ENCODE results near the gene RABAC1. TPM values are rescaled to one million over a fixed set of nuclear protein-coding genes. Genes with fewer than 3 reads are reported as not detected.

The RABAC1 gene
- total RNA-seq, 1 experiment from 2014 or later: 69.1 TPM

DNA sequence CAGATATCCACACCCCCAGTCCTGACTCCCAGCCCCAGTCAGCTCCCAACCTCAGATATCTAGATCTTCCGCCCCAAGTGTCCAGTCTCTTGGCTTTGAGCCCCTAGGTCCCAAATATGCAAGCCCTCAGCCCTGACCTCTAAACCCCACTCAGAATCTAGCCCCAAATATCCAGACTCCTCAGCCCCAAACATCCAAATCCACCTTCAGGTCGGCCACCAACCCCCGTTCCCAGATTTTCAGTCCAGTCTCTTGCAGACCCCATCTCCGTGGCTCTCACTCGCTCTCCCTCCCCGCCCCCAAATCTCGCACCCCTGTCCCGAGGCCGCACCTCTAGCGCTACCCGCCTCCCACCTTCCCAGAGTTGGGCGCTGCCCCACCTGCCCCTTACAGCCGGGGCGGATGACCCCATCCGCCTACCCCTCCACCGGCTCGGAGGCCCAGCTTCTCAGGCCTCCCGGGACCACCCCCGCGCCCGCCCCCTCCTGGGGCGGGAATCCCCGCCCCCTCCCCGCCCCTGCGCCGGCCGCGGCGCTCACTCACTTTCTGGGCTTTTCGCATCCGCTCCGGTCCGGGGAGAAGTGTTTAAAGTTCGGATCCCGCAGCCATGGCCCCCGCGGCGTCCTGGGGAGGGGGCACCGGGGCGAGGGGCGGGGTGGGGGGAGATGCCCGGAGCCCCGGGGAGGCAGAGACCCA lies 31.5 kb downstream of the RABAC1 start:
- in situ Hi-C loops (cut with HindIII; ENCODE audit: low pct_unique_long_range_greater_than_20kb, low sequenced_read_pairs) (no loop called here), intact Hi-C loops (cut with micrococcal nuclease; ENCODE audit: unreplicated experiment) (no loop called here)
- DNase-seq (ENCODE audit: low read depth, low spot score) (no peak), ATAC-seq (peak; percentile 59)
- CTCF ChIA-PET: interaction anchor here (0.7 kb wide), 1 partner anchor 71 kb away, joined by 3 read pairs; no protein-coding TSS in a partner anchor
- TF ChIP-seq, protein P1, sequence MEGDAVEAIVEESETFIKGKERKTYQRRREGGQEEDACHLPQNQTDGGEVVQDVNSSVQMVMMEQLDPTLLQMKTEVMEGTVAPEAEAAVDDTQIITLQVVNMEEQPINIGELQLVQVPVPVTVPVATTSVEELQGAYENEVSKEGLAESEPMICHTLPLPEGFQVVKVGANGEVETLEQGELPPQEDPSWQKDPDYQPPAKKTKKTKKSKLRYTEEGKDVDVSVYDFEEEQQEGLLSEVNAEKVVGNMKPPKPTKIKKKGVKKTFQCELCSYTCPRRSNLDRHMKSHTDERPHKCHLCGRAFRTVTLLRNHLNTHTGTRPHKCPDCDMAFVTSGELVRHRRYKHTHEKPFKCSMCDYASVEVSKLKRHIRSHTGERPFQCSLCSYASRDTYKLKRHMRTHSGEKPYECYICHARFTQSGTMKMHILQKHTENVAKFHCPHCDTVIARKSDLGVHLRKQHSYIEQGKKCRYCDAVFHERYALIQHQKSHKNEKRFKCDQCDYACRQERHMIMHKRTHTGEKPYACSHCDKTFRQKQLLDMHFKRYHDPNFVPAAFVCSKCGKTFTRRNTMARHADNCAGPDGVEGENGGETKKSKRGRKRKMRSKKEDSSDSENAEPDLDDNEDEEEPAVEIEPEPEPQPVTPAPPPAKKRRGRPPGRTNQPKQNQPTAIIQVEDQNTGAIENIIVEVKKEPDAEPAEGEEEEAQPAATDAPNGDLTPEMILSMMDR (IDR thresholded peaks at IDR 0.05): no peak
- Histone ChIP-seq H3K4me1 (ENCODE audit: control insufficient read depth, insufficient read depth, low read length) (no peaks in the 10 kb centered on the region; the same call in 1 of the 2 replicates), H3K27me3 (ENCODE audit: control insufficient read depth, insufficient read depth, low read length) (peaks cover 3% of the 10 kb centered on the region; the same call in 1 of the 2 replicates), H3K27ac (ENCODE audit: low read length) (no peak overlapping the region), H3K9me3 (ENCODE audit: control insufficient read depth, insufficient read depth, low read depth, low read length) (no peaks in the 10 kb centered on the region), H3K4me3 (ENCODE audit: low read depth in 2 of 2, low read length in 2 of 2) (peak overlapping the region; percentile 45 to 53), H3K36me3 (ENCODE audit: control insufficient read depth, insufficient read depth, low read length) (no peaks in the 10 kb centered on the region)
- BruUV-seq (replicated peaks): no TSS peak
- POLR2A ChIA-PET: no interaction called here

DNA sequence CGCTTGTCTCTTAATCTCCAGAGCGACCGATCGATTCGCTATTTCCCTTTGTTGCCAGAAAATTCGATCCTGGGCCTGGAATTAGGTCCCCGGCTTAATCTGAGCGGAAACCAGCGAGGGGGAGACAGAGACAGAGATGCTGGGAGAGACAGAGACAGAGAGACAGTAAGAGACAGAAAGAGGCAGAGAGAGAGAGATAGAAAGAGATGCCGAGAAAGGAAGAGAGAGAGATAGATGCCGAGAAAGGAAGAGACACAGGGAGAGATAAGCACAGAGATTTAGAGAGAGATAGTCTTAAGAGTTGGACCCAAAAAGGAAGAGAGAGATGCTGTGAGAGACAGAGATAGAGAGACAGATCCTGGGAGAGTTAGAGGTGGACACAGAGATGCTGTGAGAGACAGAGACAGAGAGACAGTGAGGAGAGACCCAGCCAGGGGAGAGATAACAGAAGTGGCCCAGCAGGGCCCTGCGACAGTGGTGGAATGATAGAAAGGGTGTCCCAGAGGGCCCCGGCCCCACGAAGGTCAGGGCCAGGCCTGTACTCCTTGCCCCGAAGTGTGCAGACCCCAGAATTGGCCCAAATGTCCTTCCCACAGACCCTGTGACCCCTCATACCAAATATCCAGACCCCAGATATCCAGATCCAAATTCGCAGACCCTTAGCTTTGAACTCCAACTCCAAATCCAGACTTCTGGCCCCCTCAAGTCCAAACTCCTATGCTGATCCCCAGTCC lies 32.2 kb downstream of the RABAC1 start:
- H3K27ac ChIP-seq (ENCODE audit: low read length): no peak overlapping the region
- POLR2A ChIA-PET: no interaction called here
- H3K36me3 ChIP-seq (ENCODE audit: control insufficient read depth, insufficient read depth, low read length): no peaks in the 10 kb centered on the region
- CTCF ChIA-PET: interaction anchor here (0.7 kb wide), 1 partner anchor 94 kb away, joined by 7 read pairs; no protein-coding TSS in a partner anchor
- H3K9me3 ChIP-seq (ENCODE audit: control insufficient read depth, insufficient read depth, low read depth, low read length): no peaks in the 10 kb centered on the region
- in situ Hi-C loops (cut with HindIII; ENCODE audit: low pct_unique_long_range_greater_than_20kb, low sequenced_read_pairs): no loop called here
- DNase-seq (ENCODE audit: low read depth, low spot score): no peak
- H3K4me3 ChIP-seq (ENCODE audit: low read depth in 2 of 2, low read length in 2 of 2): no peak overlapping the region; a peak in 1 of 4 replicates
- no peak for ATAC-seq
- no peaks in the 10 kb centered on the region; the same call in 1 of the 2 replicates for H3K4me1 ChIP-seq (ENCODE audit: control insufficient read depth, insufficient read depth, low read length)
- peaks cover 3% of the 10 kb centered on the region; the same call in 1 of the 2 replicates for H3K27me3 ChIP-seq (ENCODE audit: control insufficient read depth, insufficient read depth, low read length)
- intact Hi-C loops (cut with micrococcal nuclease; ENCODE audit: unreplicated experiment): no loop called here
- TF ChIP-seq, protein P2, sequence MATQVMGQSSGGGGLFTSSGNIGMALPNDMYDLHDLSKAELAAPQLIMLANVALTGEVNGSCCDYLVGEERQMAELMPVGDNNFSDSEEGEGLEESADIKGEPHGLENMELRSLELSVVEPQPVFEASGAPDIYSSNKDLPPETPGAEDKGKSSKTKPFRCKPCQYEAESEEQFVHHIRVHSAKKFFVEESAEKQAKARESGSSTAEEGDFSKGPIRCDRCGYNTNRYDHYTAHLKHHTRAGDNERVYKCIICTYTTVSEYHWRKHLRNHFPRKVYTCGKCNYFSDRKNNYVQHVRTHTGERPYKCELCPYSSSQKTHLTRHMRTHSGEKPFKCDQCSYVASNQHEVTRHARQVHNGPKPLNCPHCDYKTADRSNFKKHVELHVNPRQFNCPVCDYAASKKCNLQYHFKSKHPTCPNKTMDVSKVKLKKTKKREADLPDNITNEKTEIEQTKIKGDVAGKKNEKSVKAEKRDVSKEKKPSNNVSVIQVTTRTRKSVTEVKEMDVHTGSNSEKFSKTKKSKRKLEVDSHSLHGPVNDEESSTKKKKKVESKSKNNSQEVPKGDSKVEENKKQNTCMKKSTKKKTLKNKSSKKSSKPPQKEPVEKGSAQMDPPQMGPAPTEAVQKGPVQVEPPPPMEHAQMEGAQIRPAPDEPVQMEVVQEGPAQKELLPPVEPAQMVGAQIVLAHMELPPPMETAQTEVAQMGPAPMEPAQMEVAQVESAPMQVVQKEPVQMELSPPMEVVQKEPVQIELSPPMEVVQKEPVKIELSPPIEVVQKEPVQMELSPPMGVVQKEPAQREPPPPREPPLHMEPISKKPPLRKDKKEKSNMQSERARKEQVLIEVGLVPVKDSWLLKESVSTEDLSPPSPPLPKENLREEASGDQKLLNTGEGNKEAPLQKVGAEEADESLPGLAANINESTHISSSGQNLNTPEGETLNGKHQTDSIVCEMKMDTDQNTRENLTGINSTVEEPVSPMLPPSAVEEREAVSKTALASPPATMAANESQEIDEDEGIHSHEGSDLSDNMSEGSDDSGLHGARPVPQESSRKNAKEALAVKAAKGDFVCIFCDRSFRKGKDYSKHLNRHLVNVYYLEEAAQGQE (IDR thresholded peaks at IDR 0.05; ENCODE audit: insufficient read depth in 1 of 2, low read depth in 2 of 2, low read length in 1 of 2): no peak
- TF ChIP-seq SIN3A (IDR thresholded peaks at IDR 0.05; ENCODE audit: borderline replicate concordance, insufficient read depth, low read depth, low read length) (no peak), POLR2AphosphoS5 (IDR thresholded peaks at IDR 0.05; ENCODE audit: low read depth, low read length) (no peak), TCF7L2 (IDR thresholded peaks at IDR 0.05; ENCODE audit: low read depth, low read length) (no peak)
- TF ChIP-seq, protein P1 (IDR thresholded peaks at IDR 0.05): no peak
- no TSS peak for BruUV-seq (replicated peaks)
